ENCODE measurements around the gene HOXC6.
"Not testable (repeated sequence)": the region's sequence is repeated elsewhere in the genome, so short reads cannot be mapped to it uniquely, and the experiment has no call there.

HOXC6 gene

GRCh38 chr12:54041097-54041690, 13.0 kb downstream of the HOXC6 start:
- no peaks in the 10 kb centered on the region for H3K36me3 ChIP-seq (ENCODE audit: control insufficient read depth, insufficient read depth, low read length)
- no peak for TF ChIP-seq CTCF (IDR thresholded peaks at IDR 0.05; ENCODE audit: insufficient read depth, low read length, poor library complexity, severe bottlenecking)
- no peaks in the 10 kb centered on the region; the same call in 1 of the 2 replicates for H3K27me3 ChIP-seq (replicated peaks; ENCODE audit: control insufficient read depth, insufficient read depth, low read length)
- DNase-seq (ENCODE audit: extremely low read depth, insufficient read length): no peak
- H3K4me3 ChIP-seq (replicated peaks; ENCODE audit: low read depth, low read length): no peak overlapping the region

- not testable (repeated sequence) for H3K36me3 ChIP-seq (ENCODE audit: control insufficient read depth, insufficient read depth, low read length); DNase-seq (ENCODE audit: extremely low read depth, insufficient read length); H3K27me3 ChIP-seq (replicated peaks; ENCODE audit: control insufficient read depth, insufficient read depth, low read length); H3K4me3 ChIP-seq (replicated peaks; ENCODE audit: low read depth, low read length)
Measured at GRCh38 chr12:54042033-54042432, 13.8 kb downstream of the HOXC6 start.

- Histone ChIP-seq H3K4me3 (replicated peaks; ENCODE audit: low read depth, low read length) (no peak overlapping the region), H3K27me3 (replicated peaks; ENCODE audit: control insufficient read depth, insufficient read depth, low read length) (no peaks in the 10 kb centered on the region; the same call in 1 of the 2 replicates), H3K36me3 (ENCODE audit: control insufficient read depth, insufficient read depth, low read length) (no peaks in the 10 kb centered on the region)
- no peak for TF ChIP-seq CTCF (IDR thresholded peaks at IDR 0.05; ENCODE audit: insufficient read depth, low read length, poor library complexity, severe bottlenecking)
- DNase-seq (ENCODE audit: extremely low read depth, insufficient read length): no peak
Measured at GRCh38 chr12:54042970-54043853, 15.0 kb downstream of the HOXC6 start.

- Histone ChIP-seq H3K27me3 (replicated peaks; ENCODE audit: control insufficient read depth, insufficient read depth, low read length) (no peaks in the 10 kb centered on the region), H3K4me3 (replicated peaks; ENCODE audit: low read depth, low read length) (no peak overlapping the region), H3K36me3 (ENCODE audit: control insufficient read depth, insufficient read depth, low read length) (no peaks in the 10 kb centered on the region)
- DNase-seq (ENCODE audit: extremely low read depth, insufficient read length): no peak
- no peak for TF ChIP-seq CTCF (IDR thresholded peaks at IDR 0.05; ENCODE audit: insufficient read depth, low read length, poor library complexity, severe bottlenecking)
Measured at GRCh38 chr12:54044425-54045103, 16.3 kb downstream of the HOXC6 start.

- Histone ChIP-seq H3K4me3 (replicated peaks; ENCODE audit: low read depth, low read length) (no peak overlapping the region), H3K36me3 (ENCODE audit: control insufficient read depth, insufficient read depth, low read length) (no peaks in the 10 kb centered on the region), H3K27me3 (replicated peaks; ENCODE audit: control insufficient read depth, insufficient read depth, low read length) (no peaks in the 10 kb centered on the region)
- no peak for DNase-seq (ENCODE audit: extremely low read depth, insufficient read length)
- TF ChIP-seq CTCF (IDR thresholded peaks at IDR 0.05; ENCODE audit: insufficient read depth, low read length, poor library complexity, severe bottlenecking): no peak
Measured at GRCh38 chr12:54045401-54045800, 17.2 kb downstream of the HOXC6 start.
